ENCODE results near the gene CMKLR1.

Gene CMKLR1

GRCh38 chr12:108307006-108307405 lies 32.1 kb downstream of the CMKLR1 start:
- Histone ChIP-seq H3K4me3 (ENCODE audit: low read depth, low read length) (no peak overlapping the region), H2AFZ (no peak overlapping the region), H3K9ac (no peak overlapping the region), H3K4me2 (ENCODE audit: low read length) (no peak overlapping the region), H3K36me3 (ENCODE audit: control insufficient read depth, insufficient read depth, low read length) (no peaks in the 10 kb centered on the region), H3K27ac (no peak overlapping the region), H3K4me1 (peaks cover 30% of the 10 kb centered on the region), H3K27me3 (ENCODE audit: control insufficient read depth, insufficient read depth, low read length) (no peaks in the 10 kb centered on the region), H3K79me2 (no peaks in the 10 kb centered on the region), H3K9me3 (ENCODE audit: control insufficient read depth, low read length) (no peaks in the 10 kb centered on the region)
- TF ChIP-seq CTCF (IDR thresholded peaks at IDR 0.05): no peak

GRCh38 chr12:108306506-108306905 lies 32.6 kb downstream of the CMKLR1 start:
- peak overlapping the region; percentile 58 for H3K27ac ChIP-seq
- H3K4me3 ChIP-seq (ENCODE audit: low read depth, low read length): no peak overlapping the region
- peaks cover 30% of the 10 kb centered on the region for H3K4me1 ChIP-seq
- H3K36me3 ChIP-seq (ENCODE audit: control insufficient read depth, insufficient read depth, low read length): no peaks in the 10 kb centered on the region
- TF ChIP-seq CTCF (IDR thresholded peaks at IDR 0.05): no peak
- no peaks in the 10 kb centered on the region for H3K9me3 ChIP-seq (ENCODE audit: control insufficient read depth, low read length)
- H3K27me3 ChIP-seq (ENCODE audit: control insufficient read depth, insufficient read depth, low read length): no peaks in the 10 kb centered on the region
- H3K4me2 ChIP-seq (ENCODE audit: low read length): no peak overlapping the region
- H2AFZ ChIP-seq: no peak overlapping the region
- H3K79me2 ChIP-seq: no peaks in the 10 kb centered on the region
- no peak overlapping the region for H3K9ac ChIP-seq

GRCh38 chr12:108305991-108306501 lies 33.1 kb downstream of the CMKLR1 start:
- Histone ChIP-seq H3K27me3 (ENCODE audit: control insufficient read depth, insufficient read depth, low read length) (no peaks in the 10 kb centered on the region), H3K4me1 (peaks cover 30% of the 10 kb centered on the region), H3K36me3 (ENCODE audit: control insufficient read depth, insufficient read depth, low read length) (no peaks in the 10 kb centered on the region), H3K4me3 (ENCODE audit: low read depth, low read length) (no peak overlapping the region), H3K9ac (no peak overlapping the region), H3K9me3 (ENCODE audit: control insufficient read depth, low read length) (no peaks in the 10 kb centered on the region), H3K27ac (peak overlapping the region; percentile 58), H3K4me2 (ENCODE audit: low read length) (peak overlapping the region; percentile 17), H2AFZ (peak overlapping the region; percentile 78), H3K79me2 (no peaks in the 10 kb centered on the region)
- no peak for TF ChIP-seq CTCF (IDR thresholded peaks at IDR 0.05)

GRCh38 chr12:108305520-108305919 lies 33.6 kb downstream of the CMKLR1 start:
- no peaks in the 10 kb centered on the region for H3K27me3 ChIP-seq (ENCODE audit: control insufficient read depth, insufficient read depth, low read length)
- H3K36me3 ChIP-seq (ENCODE audit: control insufficient read depth, insufficient read depth, low read length): no peaks in the 10 kb centered on the region
- H3K4me2 ChIP-seq (ENCODE audit: low read length): peak overlapping the region; percentile 17
- no peaks in the 10 kb centered on the region for H3K9me3 ChIP-seq (ENCODE audit: control insufficient read depth, low read length)
- peak overlapping the region; percentile 58 for H3K27ac ChIP-seq
- peaks cover 30% of the 10 kb centered on the region for H3K4me1 ChIP-seq
- peak overlapping the region; percentile 78 for H2AFZ ChIP-seq
- no peaks in the 10 kb centered on the region for H3K79me2 ChIP-seq
- H3K4me3 ChIP-seq (ENCODE audit: low read depth, low read length): no peak overlapping the region
- no peak overlapping the region for H3K9ac ChIP-seq
- TF ChIP-seq CTCF (IDR thresholded peaks at IDR 0.05): no peak

- Histone ChIP-seq H3K9ac (no peak overlapping the region), H3K79me2 (no peaks in the 10 kb centered on the region), H3K9me3 (ENCODE audit: control insufficient read depth, low read length) (no peaks in the 10 kb centered on the region), H3K4me1 (peaks cover 30% of the 10 kb centered on the region), H2AFZ (peak overlapping the region; percentile 78), H3K27ac (peak overlapping the region; percentile 58), H3K36me3 (ENCODE audit: control insufficient read depth, insufficient read depth, low read length) (no peaks in the 10 kb centered on the region), H3K27me3 (ENCODE audit: control insufficient read depth, insufficient read depth, low read length) (no peaks in the 10 kb centered on the region), H3K4me3 (ENCODE audit: low read depth, low read length) (no peak overlapping the region), H3K4me2 (ENCODE audit: low read length) (no peak overlapping the region)
- TF ChIP-seq CTCF (IDR thresholded peaks at IDR 0.05): no peak
Observed at GRCh38 chr12:108304633-108305032, 34.5 kb downstream of the CMKLR1 start.

Data from parathyroid adenoma (tissue), 2 donors.